Measurements from ENCODE around the gene TBCD.
A peak's percentile ranks its signal among the peaks of the same experiment; 100 is the strongest.
"Not testable (repeated sequence)": the region's sequence is repeated elsewhere in the genome, so short reads cannot be mapped to it uniquely, and the experiment has no call there.

TBCD gene

DNA sequence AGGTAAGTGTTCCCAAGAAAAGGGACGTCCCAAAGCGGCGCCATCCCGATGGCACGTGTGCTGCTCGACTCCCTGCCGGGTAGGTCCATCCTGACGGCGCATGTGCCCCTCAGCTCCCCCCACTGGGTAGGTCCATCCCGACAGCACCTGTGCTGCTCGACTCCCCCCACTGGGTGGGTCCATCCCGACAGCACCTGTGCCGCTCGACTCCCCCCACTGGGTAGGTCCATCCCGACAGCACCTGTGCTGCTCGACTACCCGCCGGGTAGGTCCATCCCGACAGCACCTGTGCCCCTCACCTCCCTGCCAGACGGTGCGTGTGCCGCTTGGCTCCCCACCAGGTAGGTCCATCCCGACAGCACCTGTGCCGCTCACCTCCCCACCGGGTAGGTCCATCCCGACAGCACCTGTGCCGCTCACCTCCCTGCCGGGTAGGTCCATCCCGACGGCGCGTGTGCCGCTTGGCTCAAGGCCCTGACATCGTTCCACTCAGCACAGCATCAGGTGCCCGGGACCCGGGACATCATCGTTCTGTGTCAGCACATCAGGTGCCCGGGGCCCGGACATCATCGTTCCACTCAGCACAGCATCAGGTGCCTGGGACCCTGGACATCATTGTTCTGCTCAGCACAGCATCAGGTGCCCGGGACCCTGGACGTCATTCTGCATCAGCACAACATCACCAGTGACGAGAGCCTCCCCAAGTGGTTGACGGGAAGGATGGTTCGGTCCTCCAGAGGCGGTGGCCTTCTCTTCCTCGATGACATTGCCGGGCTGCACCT, 22.2 kb upstream of the TBCD start:
- no peak for DNase-seq

DNA sequence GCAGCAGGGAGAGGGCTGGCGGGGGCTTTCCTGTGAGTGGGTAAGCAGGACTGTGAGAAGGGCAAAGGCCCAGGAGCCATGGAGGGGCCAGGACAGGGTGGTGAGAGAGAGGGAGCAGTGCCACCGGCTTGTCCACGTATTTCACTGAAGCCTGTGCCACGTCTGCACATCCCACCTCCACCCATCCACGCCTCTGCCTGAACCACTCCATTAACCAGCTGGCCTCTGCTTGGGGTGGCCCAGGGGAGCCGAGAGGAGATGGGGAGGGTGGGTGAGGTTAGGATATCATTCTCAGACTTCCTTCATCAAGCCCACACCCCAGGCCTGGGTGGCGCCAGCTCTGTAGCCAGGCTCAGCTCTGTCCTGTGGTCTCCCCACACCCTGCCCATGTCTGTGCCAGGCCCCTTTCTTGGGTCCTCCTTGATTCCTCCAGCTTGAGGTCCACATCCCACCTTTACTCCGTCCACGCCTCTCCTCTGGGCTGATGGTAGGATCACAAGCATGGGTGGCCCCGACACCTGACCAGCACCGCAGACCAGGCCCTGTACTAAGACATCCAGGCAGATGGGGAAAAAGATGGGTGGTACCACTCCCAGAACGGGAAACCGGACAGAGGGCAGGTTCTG, 19.6 kb upstream of the TBCD start:
- no peak for DNase-seq

DNA sequence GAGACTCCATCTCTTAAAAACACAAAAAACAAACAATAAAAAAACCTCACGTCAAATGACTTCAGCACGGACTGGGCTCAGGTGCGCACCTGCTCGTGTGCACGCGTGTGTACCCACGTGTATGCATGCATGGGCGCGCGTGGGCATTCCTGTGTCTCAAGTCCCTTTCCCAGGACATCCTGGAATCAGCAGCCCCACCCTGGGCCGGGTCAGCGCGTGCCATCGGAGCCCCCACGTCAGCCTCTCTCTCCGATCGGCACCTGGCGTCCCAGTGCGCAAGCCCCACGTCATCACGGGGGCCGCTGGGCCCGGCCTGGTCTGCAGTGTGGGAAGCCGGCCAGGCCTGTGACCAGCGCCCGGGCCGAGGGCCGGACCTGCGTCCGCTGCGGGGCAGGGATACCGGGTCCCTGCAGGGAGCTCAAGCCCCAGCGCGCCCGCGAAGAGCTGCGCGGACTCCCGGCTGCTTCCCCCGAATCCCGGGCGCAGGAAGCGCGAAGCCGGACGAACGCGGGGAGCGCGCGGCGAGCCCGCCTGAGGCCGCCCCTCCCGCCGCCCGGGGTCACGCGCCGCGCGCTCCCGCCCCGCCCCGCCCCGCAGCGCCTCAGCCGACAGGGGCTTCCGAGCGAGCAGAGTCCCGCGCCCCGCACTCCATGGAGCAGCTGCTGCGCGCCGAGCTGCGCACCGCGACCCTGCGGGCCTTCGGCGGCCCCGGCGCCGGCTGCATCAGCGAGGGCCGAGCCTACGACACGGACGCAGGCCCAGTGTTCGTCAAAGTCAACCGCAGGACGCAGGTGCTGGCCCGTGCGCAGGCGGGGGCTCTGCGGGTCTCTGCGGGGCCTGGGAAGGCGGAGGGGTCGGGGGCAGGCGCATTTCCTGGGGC, 16.6 kb upstream of the TBCD start, which contains the start of gene FN3K:
TSS of gene FN3K (plus strand) at position 629 of the 880 bp plus-strand sequence. CDS start at position 651, 22 bp downstream.
- DNase-seq = peak; percentile 68

DNA sequence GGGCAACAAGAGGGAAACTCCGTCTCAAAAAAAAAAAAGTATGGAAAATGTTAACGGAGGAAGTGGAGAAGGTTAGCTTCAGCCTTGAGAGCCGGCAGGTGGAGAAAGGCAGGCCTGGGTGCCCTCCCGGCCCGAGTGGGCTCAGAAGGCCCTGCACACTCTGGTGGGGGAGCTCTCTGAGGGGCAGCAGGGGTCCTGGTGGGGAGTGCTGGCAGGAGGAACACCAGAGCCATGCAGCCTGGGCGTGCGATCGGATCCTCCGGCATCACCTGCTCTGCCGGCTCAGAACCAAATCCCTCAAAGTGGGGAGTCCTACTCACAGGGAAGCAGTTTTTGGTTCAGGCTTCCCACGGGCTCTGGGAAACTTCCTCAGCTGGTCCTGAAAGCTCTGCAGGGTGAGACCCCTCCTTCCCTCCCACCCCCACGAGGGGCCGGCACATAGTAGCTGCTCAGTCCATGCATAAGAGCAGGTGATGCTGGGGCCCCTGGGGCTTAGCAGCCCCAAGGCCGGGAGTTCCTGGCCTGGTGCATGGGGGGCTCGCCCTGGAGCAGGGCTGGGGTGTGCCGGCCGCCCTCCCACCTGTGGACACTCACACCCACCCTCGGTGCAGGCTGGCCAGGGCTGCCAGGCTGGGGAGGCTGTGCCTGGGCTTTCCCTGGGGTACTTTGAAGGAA, 15.2 kb upstream of the TBCD start:
- DNase-seq = no peak

DNA sequence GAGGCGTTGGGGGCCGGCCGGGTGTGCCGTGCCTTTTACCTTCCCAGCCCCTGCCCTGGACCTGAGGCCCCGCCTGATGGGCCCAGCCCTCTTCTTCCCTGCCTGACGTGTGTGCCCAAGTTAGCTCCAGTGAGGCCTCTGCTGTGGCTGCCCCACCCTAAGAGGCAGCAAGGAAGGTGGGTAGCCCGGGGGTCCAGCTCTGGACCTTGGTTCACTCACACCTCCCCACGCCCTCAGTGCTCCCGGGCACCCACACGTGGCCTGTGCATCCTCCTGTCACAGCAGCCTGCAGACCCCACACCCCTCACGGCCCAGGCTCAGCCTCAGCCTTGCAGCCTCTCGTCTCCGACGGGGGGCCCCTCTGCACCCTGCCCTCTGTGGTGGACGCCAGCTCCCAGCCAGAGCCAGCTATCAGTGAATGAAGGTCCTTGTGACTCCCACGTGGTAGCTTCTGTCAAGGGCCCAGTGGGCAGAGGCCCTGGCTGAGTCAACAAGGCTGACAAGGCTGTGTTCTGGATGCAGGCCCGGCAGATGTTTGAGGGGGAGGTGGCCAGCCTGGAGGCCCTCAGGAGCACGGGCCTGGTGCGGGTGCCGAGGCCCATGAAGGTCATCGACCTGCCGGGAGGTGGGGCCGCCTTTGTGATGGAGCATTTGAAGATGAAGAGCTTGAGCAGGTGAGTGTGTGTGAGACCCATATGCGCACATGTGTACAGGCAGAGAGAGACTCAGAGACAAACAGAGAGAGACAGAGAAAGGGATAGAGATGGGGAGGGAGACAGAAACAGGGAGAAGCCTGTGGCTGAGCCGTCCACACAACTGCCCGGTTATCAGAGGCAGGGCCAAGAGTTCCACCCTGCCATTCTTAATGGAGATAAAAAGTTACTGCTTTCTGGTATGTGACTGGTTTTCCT, 13.6 kb upstream of the TBCD start:
- DNase-seq = no peak

DNA sequence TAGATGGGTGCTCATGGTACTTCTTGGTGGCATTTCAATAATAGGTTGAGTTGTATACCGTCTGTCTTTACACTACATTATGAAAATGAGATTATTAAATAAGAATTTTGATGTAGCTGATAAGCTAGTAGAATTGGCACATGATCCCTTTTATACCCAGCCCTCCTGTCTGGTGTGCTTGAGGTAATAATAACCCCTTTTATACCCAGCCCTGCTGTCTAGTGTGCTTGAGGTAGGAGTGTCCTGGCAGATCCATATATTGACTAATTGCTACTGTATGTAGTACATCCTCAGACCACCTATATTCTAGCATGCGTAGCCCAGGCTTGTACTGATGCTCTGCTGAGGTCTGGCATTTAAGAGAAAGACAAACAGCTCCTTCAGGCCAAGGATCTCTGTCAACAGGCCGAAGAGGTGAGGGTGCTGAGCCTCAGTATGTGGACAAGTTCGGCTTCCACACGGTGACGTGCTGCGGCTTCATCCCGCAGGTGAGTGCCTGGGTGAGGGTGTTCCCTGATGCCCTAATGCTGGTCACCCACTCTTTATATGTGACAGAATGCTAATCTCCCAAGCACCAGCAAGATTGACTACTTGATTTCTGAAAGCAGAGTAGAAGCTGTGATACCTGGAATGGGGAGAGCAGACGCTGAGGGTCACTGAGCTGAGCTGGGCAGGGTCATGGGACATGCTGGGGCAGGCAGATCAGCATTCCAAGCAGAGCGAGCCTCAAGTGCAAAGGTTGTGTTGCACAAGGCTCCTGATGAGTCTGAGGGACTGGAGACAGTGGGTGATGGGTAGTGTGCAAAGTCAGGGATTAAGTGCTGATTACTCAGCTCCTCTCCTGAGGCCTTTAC, 10.7 kb upstream of the TBCD start:
- no peak for DNase-seq

DNA sequence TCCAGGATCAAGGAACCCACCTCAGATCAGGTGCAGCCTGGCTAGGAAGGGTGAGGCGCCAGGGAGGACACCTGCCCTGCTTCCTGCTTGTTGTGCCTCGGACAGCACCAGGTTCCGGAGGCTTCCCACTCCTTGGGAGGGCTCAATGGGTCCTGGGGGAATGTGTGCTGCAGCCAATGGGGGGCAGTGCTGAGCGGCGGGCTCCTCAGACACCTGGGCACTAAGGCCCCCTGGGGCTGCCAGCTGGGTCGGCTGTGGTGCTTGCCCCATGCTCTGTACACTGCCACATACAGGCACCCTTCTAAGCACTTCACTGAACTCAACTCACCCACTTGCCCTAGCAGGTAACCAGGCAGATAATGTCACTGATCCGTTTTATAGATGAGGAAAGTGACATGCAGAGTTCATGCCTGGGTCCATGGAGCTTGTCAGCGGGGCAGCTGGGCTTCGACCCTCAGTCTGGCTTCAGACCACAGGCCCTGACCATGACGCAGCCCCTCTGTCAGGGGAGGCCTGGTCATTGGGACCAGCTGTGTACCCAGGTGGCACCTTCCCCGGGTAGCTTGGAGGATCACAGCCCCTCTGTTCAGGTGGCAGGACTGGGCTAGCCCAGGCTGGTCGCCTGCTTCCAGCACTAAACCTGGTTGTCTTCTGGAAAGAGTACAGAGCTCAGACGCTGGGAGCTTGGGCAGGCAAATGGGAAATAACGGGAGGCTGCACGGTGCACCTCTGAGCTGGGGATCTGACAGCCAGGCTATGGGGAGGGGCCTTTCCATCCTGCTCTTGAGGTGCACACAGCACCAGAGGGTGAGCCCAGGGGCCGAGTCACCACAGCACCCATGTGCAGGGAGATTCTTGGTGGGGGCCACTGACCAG, 8.3 kb upstream of the TBCD start:
- DNase-seq = no peak

DNA sequence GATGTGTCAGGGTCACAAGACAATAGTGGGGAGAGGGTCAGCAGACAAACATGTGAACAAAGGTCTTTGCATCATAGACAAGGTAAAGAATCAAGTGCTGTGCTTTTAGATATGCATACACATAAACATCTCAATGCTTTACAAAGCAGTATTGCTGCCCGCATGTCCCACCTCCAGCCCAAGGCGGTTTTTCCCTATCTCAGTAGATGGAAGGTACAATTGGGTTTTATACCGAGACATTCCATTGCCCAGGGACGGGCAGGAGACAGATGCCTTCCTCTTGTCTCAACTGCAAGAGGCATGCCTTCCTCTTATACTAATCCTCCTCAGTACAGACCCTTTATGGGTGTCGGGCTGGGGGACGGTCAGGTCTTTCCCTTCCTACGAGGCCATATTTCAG, 7.1 kb upstream of the TBCD start:
- not testable (repeated sequence) for DNase-seq

DNA sequence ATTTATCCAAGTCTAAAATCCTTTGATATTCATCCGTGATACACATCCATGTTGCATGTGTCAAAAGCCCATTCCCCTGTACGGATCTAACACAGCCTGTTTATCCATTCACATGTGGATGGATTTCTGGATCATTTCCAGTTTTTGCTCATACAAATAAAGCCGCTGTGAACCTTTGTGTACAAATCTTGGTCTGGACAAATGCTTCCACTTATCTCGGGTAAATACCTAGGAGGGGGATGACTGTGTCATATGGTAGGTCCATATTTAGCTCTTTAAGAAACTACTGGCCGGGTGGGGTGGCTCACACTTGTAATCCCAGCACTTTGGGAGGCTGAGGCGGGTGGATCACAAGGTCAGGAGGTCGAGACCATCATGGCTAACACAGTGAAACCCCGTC, 6.3 kb upstream of the TBCD start:
- DNase-seq = no peak

DNA sequence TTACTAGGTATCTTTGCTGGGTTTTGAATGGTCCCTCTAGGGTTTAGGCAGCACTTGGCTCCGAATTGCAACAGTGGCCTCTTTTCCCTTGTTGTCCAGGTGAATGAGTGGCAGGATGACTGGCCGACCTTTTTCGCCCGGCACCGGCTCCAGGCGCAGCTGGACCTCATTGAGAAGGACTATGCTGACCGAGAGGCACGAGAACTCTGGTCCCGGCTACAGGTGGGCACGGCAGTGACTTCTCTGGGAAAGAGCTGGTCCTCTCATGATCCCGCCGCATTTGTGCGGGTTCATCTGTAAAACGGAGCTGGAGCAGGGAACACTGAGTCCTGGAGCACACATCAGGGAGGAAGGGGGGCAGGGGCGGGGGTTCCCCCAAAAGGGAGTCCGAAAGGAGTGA, 3.1 kb upstream of the TBCD start:
- DNase-seq = no peak

DNA sequence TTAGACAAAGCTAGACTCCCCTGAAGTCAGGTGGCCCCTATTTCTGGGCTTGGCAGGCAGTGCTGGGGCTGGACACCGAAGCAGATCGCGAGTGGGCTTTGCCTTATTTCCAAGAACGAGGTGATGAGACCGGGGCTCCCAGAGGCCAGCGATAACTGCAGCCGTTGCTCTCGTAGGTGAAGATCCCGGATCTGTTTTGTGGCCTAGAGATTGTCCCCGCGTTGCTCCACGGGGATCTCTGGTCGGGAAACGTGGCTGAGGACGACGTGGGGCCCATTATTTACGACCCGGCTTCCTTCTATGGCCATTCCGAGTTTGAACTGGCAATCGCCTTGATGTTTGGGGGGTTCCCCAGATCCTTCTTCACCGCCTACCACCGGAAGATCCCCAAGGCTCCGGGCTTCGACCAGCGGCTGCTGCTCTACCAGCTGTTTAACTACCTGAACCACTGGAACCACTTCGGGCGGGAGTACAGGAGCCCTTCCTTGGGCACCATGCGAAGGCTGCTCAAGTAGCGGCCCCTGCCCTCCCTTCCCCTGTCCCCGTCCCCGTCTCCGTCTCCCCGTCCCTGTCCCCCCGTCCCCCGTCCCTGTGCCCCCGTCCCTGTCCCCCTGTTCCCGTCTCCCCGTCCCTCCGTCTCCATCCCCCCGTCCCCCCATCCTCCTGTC, 1.5 kb upstream of the TBCD start:
- no peak for DNase-seq

DNA sequence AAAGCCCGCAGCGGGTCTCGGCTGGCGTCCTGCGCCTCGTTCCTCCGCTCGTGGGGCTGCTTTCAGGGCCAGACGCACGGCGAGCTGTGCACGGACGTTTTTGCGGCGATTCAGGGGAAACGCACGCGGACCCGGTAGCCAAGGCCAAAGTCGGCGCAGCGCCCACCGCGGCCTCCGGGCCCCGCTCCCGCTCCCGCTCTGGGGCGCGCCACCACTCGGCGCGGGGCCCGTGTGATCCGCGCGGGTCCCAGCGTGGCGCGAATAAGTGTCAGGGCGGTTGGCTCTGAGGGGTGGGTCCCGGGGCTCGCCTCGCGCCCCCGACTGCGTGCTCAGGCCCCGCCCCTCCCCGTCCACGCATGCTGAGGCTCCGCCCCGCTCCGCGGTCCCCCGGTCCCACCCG, 694 bp upstream of the TBCD start:
- no peak for DNase-seq

DNA sequence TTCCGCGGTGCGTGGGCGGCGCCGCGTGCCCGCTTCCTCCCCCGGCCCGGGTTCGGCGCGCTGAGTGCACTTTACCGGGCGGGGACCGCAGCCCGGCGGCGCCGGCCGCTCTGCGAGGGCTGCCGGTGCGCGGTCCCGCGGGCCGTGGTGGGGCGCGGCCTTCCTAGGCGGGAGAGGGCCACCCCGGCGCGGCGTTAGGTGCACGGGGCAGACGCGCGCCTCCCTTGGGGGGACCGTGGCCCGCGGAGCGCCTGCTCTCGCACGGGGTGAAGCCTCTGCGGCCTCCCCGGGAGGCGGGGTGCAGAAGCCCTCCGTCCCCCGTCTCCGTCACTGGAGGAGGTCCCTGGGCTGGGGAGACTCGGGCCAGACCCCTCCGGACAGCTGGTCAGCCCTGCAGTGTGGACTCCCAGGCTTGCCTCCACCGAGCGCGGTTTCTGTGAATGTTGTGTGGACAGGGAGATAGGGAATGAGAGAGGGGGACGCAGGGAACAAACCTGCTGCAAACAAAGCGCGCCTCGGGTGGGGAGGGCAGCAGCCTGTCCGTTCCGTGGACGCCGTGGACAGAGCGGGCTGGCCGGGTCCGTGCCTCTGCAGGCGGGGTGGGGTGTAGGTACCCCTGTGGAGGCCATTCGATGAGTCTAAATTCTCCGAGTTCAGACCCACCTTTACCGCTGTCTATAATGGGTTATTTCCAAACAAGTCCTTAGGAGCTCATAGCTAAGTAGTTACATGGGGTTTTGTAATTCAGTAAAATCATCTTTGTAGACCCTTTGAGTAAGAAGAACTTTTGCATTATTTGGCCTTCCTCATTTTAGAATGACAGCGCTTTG, 721 bp downstream of the TBCD start:
- no peak for DNase-seq

DNA sequence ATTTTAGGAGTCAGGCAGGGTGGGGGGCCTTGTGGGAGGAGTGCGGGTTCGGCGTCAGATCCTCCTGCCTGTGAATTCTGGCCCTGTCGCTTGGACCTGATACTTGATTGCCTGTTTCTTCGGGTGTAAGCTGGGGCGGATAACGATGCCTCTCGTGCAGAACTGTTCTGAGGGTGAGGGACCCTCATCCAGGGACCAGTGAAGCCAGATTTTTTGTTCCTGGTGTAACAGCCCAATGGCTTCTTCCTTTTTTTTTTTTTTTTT, 1.3 kb downstream of the TBCD start:
- no peak for DNase-seq

DNA sequence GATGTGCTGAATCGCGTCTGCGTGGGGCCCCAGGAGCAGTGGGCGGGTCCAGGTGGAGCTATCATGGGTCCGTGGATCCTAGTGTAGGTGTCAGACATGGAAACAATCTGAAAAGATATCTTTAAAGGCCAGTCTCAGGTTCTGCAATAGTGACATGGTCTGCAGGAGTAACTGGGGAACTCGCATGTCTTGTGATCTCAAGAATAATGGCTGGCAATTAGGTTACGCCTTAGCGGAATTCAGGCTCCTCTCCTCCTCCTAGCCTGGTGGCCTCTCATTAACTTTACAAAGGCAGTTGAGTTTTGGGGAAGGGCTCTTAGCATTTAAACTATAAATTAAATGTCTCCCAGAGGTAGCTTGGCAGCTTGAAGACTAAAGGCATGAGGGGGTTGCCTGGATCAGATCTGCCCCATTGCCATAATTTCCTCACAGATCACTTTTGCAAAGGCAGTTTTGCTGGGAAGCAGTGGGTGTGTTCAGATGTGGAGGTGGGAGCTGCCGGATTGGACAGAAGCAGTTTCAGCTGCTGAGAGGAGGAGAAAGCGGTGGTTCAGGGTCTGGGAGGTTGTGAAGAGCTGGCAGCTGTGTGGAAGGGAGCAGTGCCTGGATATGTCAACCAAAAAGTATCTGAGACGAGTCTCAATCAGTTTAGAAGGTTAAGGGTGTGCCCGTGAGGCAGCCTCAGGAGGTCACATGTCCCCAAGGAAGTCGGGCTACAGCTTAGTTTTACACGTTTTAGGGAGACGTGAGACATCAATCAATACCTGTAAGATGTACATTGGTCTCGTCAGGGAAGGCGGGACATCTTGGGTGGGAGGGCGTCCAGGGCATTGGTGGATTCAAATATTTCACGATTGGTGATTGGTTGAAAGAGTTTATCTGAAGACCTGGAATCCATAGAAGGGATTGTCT, 2.7 kb downstream of the TBCD start:
- DNase-seq = no peak

DNA sequence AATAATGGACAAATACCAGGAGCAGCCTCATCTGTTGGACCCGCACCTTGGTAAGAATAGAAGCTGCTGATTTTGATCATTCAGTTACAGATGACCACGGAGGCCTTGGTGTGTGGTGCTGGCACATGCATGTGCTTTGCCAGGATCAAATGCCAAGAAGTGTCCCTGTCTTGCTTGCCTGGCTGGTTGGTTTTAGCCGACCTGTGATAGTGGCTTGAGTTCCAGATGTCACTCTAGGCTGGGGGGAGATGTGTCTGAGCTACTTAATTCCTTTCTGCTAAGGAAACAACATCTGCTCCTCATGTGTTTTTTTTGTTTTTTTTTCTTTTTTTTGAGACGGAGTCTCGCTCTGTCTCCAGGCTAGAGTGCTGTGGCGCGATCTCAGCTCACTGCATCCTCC, 4.3 kb downstream of the TBCD start:
- DNase-seq = no peak

DNA sequence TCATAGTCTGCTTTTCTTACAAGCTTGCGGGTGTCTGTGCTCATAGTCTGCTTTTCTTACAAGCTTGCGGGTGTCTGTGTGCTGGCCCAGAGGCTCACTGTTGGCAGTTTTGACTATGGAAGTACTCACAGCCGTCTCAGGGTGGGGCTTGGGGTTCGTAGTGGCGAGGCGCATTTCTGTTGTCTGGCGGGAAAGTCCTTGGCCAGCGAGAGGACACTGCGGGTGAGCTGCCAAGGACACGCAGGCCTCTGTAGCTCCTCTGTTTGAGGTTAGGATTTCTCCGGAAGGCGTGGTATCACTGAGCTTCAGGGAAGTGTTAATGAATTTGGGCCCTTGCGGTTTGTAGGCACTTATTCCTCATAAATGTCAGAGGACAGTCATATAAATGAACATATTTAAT, 13.5 kb downstream of the TBCD start:
- DNase-seq = no peak
